ENCODE results near the gene C1orf167. TPM values are rescaled to one million over a fixed set of nuclear protein-coding genes. Genes with fewer than 3 reads are reported as not detected.

The C1orf167 gene
- total and polyA plus RNA-seq, 10 of the 15 experiments (the other 5 are each of a cell fraction or from before 2014, with no cell fraction given) = 0.17 to 0.31 TPM; not detected in 8

- peak overlapping the region; percentile 92 for H2AFZ ChIP-seq (ENCODE audit: control insufficient read depth, low read depth, low read length)
- RAD21 ChIA-PET (ENCODE audit: unreplicated experiment) = interaction anchor here (0.6 to 3.1 kb wide), 11 partner anchors 37 to 682 kb away, joined by 3 to 28 read pairs (median 5); partner anchors contain the start of gene FBXO6
- no peaks in the 10 kb centered on the region for H4K20me1 ChIP-seq (ENCODE audit: control insufficient read depth, insufficient read depth)
- peak overlapping the region; percentile 57; the same call in 1 of the 2 replicates for H3K4me3 ChIP-seq
- H3K27me3 ChIP-seq (replicated peaks in 1 of 2; ENCODE audit: control insufficient read depth in 2 of 2, insufficient read depth in 2 of 2, low read length in 1 of 2) = no peaks in the 10 kb centered on the region
- intact Hi-C loops (cut with micrococcal nuclease; ENCODE audit: unreplicated experiment) (loop anchor here (1.0 kb wide), 1 partner anchor 69 kb away; no protein-coding TSS in a partner anchor), in situ Hi-C loops (cut with MboI) (loop anchor here (5.0 kb wide), 1 partner anchor 62 kb away; no protein-coding TSS in a partner anchor)
- ATAC-seq (peak; percentile 91), DNase-seq (ENCODE audit: low read depth, low spot score) (no peak), FAIRE-seq (peak; percentile 92)
- H3K9me3 ChIP-seq (replicated peaks; ENCODE audit: control insufficient read depth, insufficient read depth, low read length) = no peaks in the 10 kb centered on the region
- H3K4me2 ChIP-seq (ENCODE audit: control insufficient read depth, insufficient read depth) = peak overlapping the region; percentile 89
- SMC1A ChIA-PET (ENCODE audit: uncharacterized antibody, unreplicated experiment) = interaction anchor here (0.6 to 2.6 kb wide), 8 partner anchors 11 to 86 kb away, joined by 3 to 14 read pairs (median 4); partner anchors contain the start of gene FBXO6
- BruUV-seq (replicated peaks) = no TSS peak
- no peaks in the 10 kb centered on the region for H3K36me3 ChIP-seq (ENCODE audit: control insufficient read depth in 2 of 2, insufficient read depth in 2 of 2, low read length in 1 of 2)
- CTCF ChIA-PET = interaction anchor here (0.6 to 3.9 kb wide), 24 partner anchors 10 to 1075 kb away, joined by 3 to 36 read pairs (median 6); partner anchors contain the start of genes AGTRAP, FBXO2 and FBXO6
- WGBS (ENCODE audit: insufficient coverage, insufficient replicate concordance, low lambda C conversion rate, missing lambda C conversion rate) = 3% methylated on average over 44 of the region's 44 CpGs
- no peak overlapping the region for H3K27ac ChIP-seq (ENCODE audit: control insufficient read depth, insufficient read depth)
- peak overlapping the region; percentile 55; the same call in 1 of the 2 replicates for H3K9ac ChIP-seq (ENCODE audit: control insufficient read depth, insufficient read depth, low read length)
- H3K4me1 ChIP-seq (ENCODE audit: control insufficient read depth, insufficient read depth, low read length) = peaks cover 5% of the 10 kb centered on the region; the same call in 1 of the 2 replicates
- H3K79me2 ChIP-seq (ENCODE audit: control insufficient read depth, insufficient read depth, low read length) = no peaks in the 10 kb centered on the region
- POLR2A ChIA-PET = interaction anchor here (1.1 kb wide), 1 partner anchor 56 kb away, joined by 4 read pairs; the partner anchor contains the start of gene FBXO6
- TF ChIP-seq POU2F2 (IDR thresholded peaks at IDR 0.05; ENCODE audit: borderline replicate concordance, low read depth, low read length) = no peak
- no peak for TF ChIP-seq MYB (IDR thresholded peaks at IDR 0.05; ENCODE audit: borderline replicate concordance, low read depth, low read length)
- no peak for TF ChIP-seq SP1 (IDR thresholded peaks at IDR 0.05; ENCODE audit: low read depth, low read length)
- TF ChIP-seq CTCF (IDR thresholded peaks at IDR 0.05 in 2 of 3, conservative IDR thresholded peaks at IDR 0.05 in 1 of 3; ENCODE audit: control insufficient read depth in 2 of 3, extremely low read depth in 1 of 3, insufficient read depth in 1 of 3, low read depth in 3 of 3, low read length in 3 of 3) = peak; percentile 91 to 98 (median 97)
- 0 out of 2 replicates have a peak, but pooled peaks have one; percentile 33 for TF ChIP-seq MAX (IDR thresholded peaks at IDR 0.05; ENCODE audit: low read depth, low read length)
- TF ChIP-seq IKZF2 (IDR thresholded peaks at IDR 0.05) = no peak
- TF ChIP-seq BACH1 (IDR thresholded peaks at IDR 0.05; ENCODE audit: borderline replicate concordance) = peak; percentile 77; the same call in 1 of the 2 replicates
- TF ChIP-seq RFX5 (IDR thresholded peaks at IDR 0.05; ENCODE audit: low read depth, low read length) = no peak
- peak; percentile 44; the same call in 1 of the 2 replicates for TF ChIP-seq YY1 (IDR thresholded peaks at IDR 0.05; ENCODE audit: low read depth, low read length)
- 0 out of 2 replicates have a peak, but pooled peaks have one; percentile 50 for TF ChIP-seq TCF3 (IDR thresholded peaks at IDR 0.05; ENCODE audit: borderline replicate concordance, insufficient read depth, low read depth, low read length)
- TF ChIP-seq BHLHE40 (IDR thresholded peaks at IDR 0.05; ENCODE audit: borderline replicate concordance in 1 of 2, low read depth in 2 of 2, low read length in 1 of 2) = peak; percentile 27 to 29; a peak in 1 of 4 replicates
- peak; percentile 79; the same call in 1 of the 2 replicates for TF ChIP-seq SMC3 (IDR thresholded peaks at IDR 0.05; ENCODE audit: borderline replicate concordance, low read length)
- TF ChIP-seq MLLT1 (IDR thresholded peaks at IDR 0.05) = no peak
- TF ChIP-seq ELK1 (IDR thresholded peaks at IDR 0.05; ENCODE audit: low read depth, low read length) = no peak
- TF ChIP-seq HCFC1 (IDR thresholded peaks at IDR 0.05; ENCODE audit: low read length) = no peak
- TF ChIP-seq RAD21 (IDR thresholded peaks at IDR 0.05; ENCODE audit: insufficient read depth, low read depth, low read length) = peak; percentile 91
- TF ChIP-seq GATAD2B (conservative IDR thresholded peaks at IDR 0.05; ENCODE audit: low read depth) = 0 out of 2 replicates have a peak, but pooled peaks have one; percentile 68
- peak; percentile 36; the same call in 1 of the 2 replicates for TF ChIP-seq IKZF1 (conservative IDR thresholded peaks at IDR 0.05)
Measured at GRCh38 chr1:11719313-11720032, 42.5 kb upstream of the C1orf167 start.
